Heart left ventricle (tissue), 13 donors: Measurements from ENCODE around the gene KLHDC8A.

Source experiments
- POLR2A ChIP-seq, 2 donors: fragments of 450-650 bp; IDR thresholded peaks; one replicate each; pipeline ENCODE4 v1.6.1; 2017; ENCODE audit warnings: antibody characterized with exemption in 2 of 2, mild to moderate bottlenecking in 2 of 2, moderate library complexity in 2 of 2
- TF ChIP-seq, protein P1 (sequence below), 12 donors: fragments of 200-600 bp; sonication (generic) in 4 of 12; IDR thresholded peaks; one replicate each; pipeline versions ENCODE4 v1.5.0 to v1.8.0; 2018 to 2022; ENCODE audit warnings: antibody characterized with exemption in 12 of 12, mild to moderate bottlenecking in 5 of 12
- donor health status: ischemic (EF 13 %, LVEDD 7.1; RV severe dilation, severe dysfunction).
- donor health status: DM: no; HTN: yes; CAD: no.
- donor health status: DM: no; HTN: no; CAD: no.
- donor health status: ischemic (EF 25% LVEDD 6.9; RV normal size, moderate dysfunction).
- donor health status: ischemic (EF 25% LVEDD 5.7; RV mildly dilated, moderate dysfunction).
- donor health status: ischemic (EF 35%, LVEDD 5.7; RV mildly dilated, moderate dysfunction).
- donor health status: nonischemic (EF 11% LVEDD 7.7; RV severe dilation, severe dysfunction).
- donor health status: DM: yes; HTN: yes; CAD: no.
- donor health status: PGD.
- donor health status: ischemic (EF 29% LVEDD 5.4; RV normal size, mild dysfunction).
- donor health status: nonischemic (EF 23%, LVEDD 6.1; RV moderate dilation, normal function).

DNA sequence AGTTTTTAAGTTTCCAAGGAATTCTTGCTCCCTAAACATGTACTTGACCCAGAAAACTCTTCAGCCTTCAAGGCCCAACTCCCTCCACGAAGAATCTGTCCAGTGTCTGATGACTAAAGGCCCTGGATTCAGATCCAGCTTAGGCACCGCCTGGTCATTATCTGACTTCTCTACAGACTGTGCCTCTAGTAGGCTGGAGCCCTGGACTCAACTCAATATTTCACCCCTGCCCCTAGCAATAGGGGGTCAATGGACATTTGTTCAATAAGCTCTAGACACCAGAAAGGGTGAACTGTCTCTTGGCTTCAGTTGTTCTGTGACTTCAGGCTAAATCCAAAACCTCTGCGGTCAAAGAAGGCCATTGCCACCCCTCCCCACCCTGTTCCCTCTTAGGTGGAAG, 69.6 kb downstream of the KLHDC8A start:
- TF ChIP-seq, protein P1, sequence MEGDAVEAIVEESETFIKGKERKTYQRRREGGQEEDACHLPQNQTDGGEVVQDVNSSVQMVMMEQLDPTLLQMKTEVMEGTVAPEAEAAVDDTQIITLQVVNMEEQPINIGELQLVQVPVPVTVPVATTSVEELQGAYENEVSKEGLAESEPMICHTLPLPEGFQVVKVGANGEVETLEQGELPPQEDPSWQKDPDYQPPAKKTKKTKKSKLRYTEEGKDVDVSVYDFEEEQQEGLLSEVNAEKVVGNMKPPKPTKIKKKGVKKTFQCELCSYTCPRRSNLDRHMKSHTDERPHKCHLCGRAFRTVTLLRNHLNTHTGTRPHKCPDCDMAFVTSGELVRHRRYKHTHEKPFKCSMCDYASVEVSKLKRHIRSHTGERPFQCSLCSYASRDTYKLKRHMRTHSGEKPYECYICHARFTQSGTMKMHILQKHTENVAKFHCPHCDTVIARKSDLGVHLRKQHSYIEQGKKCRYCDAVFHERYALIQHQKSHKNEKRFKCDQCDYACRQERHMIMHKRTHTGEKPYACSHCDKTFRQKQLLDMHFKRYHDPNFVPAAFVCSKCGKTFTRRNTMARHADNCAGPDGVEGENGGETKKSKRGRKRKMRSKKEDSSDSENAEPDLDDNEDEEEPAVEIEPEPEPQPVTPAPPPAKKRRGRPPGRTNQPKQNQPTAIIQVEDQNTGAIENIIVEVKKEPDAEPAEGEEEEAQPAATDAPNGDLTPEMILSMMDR (IDR thresholded peaks at IDR 0.05): no peak
- TF ChIP-seq POLR2A (IDR thresholded peaks at IDR 0.05): no peak
